Measurements from ENCODE around the gene NEFH.

DNA sequence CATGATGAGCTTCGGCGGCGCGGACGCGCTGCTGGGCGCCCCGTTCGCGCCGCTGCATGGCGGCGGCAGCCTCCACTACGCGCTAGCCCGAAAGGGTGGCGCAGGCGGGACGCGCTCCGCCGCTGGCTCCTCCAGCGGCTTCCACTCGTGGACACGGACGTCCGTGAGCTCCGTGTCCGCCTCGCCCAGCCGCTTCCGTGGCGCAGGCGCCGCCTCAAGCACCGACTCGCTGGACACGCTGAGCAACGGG is 169 bp downstream of the NEFH start:
- TF ChIP-seq CTCF (IDR thresholded peaks at IDR 0.05) (no peak), POLR2A (IDR thresholded peaks at IDR 0.05) (no peak)

Measured in lower leg skin (tissue), 3 donors.